OCI-LY7 (cell line): ENCODE measurements around the gene APRT. TPM values are rescaled to one million over a fixed set of nuclear protein-coding genes. Genes with fewer than 3 reads are reported as not detected.

Experiments used
- BruUV-seq: library from RNA; stranded (reverse); fragments of 400-500 nt; replicated peaks from 2 replicates; lab custom pipeline; 2021; lab: Mats Ljungman, UMichigan
- CTCF ChIA-PET: fragments of 300-600 bp; sonication (Branson Sonifier 250); formaldehyde crosslinking; loops from one replicate; lab custom pipeline; 2022; ENCODE audit warnings: antibody characterized with exemption; ENCODE audit not compliant: unreplicated experiment; lab: Charles Lee
- POLR2A ChIA-PET: fragments of 300-600 bp; sonication (Branson Sonifier 250); formaldehyde crosslinking; loops from one replicate; lab custom pipeline; 2022; ENCODE audit warnings: antibody characterized with exemption; lab: Charles Lee
- DNase-seq: peaks from one replicate; pipeline ENCODE4 v3.0.0-alpha.2; 2015; ENCODE audit warnings: low spot score
- H2AFZ ChIP-seq: fragments of 200-600 bp; sonication (generic), shearing (Covaris generic); 2 replicates; pipeline ENCODE4 v1.6.1; 2014; ENCODE audit warnings: mild to moderate bottlenecking, antibody characterized with exemption, low read length, moderate library complexity
- H3K27ac ChIP-seq: fragments of 200-600 bp; sonication (generic); 2 replicates; pipeline ENCODE4 v1.5.1; 2014; ENCODE audit warnings: mixed run types, low read depth, mild to moderate bottlenecking, moderate library complexity, low read length, inconsistent platforms; ENCODE audit not compliant: poor library complexity, severe bottlenecking
- H3K36me3 ChIP-seq: fragments of 200-600 bp; sonication (generic); 2 replicates; pipeline ENCODE4 v1.6.1; 2014; ENCODE audit warnings: mild to moderate bottlenecking, antibody characterized with exemption, low read length, moderate library complexity, mixed read lengths; ENCODE audit not compliant: insufficient read depth
- H3K4me1 ChIP-seq: fragments of 200-600 bp; sonication (generic); 2 replicates; pipeline ENCODE4 v1.5.1; 2014; ENCODE audit warnings: mild to moderate bottlenecking, low read length; ENCODE audit not compliant: insufficient read depth, poor library complexity, severe bottlenecking
- H3K4me2 ChIP-seq: fragments of 200-600 bp; sonication (generic); 2 replicates; pipeline ENCODE4 v1.6.1; 2014; ENCODE audit warnings: mild to moderate bottlenecking, low read length
- H3K4me3 ChIP-seq: fragments of 200-600 bp; sonication (generic); 2 replicates; pipeline ENCODE4 v1.5.1; 2014; ENCODE audit warnings: mild to moderate bottlenecking, low read depth, low read length; ENCODE audit not compliant: poor library complexity, severe bottlenecking
- H3K79me2 ChIP-seq: fragments of 200-600 bp; sonication (generic); 2 replicates; pipeline ENCODE4 v1.6.1; 2016; ENCODE audit warnings: low read depth, mild to moderate bottlenecking, low read length, moderate library complexity, mixed read lengths; ENCODE audit not compliant: insufficient read depth
- H3K9me2 ChIP-seq: fragments of 200-600 bp; sonication (generic); 2 replicates; pipeline ENCODE4 v1.6.1; 2016; ENCODE audit warnings: mild to moderate bottlenecking, low read length, mixed read lengths; ENCODE audit not compliant: insufficient read depth
- H3K9me3 ChIP-seq: fragments of 200-600 bp; sonication (generic); 2 replicates; pipeline ENCODE4 v1.6.1; 2014; ENCODE audit warnings: mild to moderate bottlenecking, mixed run types, low read length, mixed read lengths
- H4K20me1 ChIP-seq: fragments of 200-600 bp; sonication (generic); 2 replicates; pipeline ENCODE4 v1.6.1; 2014; ENCODE audit warnings: mild to moderate bottlenecking, antibody characterized with exemption, low read length, moderate library complexity, mixed read lengths; ENCODE audit not compliant: insufficient read depth
- EZH2phosphoT487 ChIP-seq: fragments of 200-600 bp; sonication (generic); IDR thresholded peaks from 2 replicates; pipeline ENCODE4 v1.6.1; 2018; ENCODE audit warnings: low read depth, borderline replicate concordance, mild to moderate bottlenecking, mixed run types, antibody characterized with exemption, low read length, moderate library complexity, mixed read lengths
- intact Hi-C: fragments of 100-400 bp; cut with micrococcal nuclease; formaldehyde crosslinking; loops from one replicate; pipeline ENCODE4 v1.10.0; 2022; ENCODE audit not compliant: unreplicated experiment
- total RNA-seq, 2 experiments: library from RNA; depleted of rRNA in 1 of 2; stranded (reverse); fragments of >200 nt in 1 of 2; shearing (Covaris generic) in 1 of 2; gene quantifications; 2 replicates each; pipeline ENCODE4 v1.2.3, GENCODE V29; 2014 to 2022
- TF ChIP-seq, protein P1 (sequence below): fragments of 200-600 bp; sonication (generic); conservative IDR thresholded peaks from 2 replicates; pipeline ENCODE4 v1.5.1; 2014; ENCODE audit warnings: mild to moderate bottlenecking, antibody characterized with exemption, low read length, moderate library complexity, mixed read lengths

APRT gene
- total RNA-seq, 2 experiments from 2014 or later, result 151 to 216 TPM

DNA sequence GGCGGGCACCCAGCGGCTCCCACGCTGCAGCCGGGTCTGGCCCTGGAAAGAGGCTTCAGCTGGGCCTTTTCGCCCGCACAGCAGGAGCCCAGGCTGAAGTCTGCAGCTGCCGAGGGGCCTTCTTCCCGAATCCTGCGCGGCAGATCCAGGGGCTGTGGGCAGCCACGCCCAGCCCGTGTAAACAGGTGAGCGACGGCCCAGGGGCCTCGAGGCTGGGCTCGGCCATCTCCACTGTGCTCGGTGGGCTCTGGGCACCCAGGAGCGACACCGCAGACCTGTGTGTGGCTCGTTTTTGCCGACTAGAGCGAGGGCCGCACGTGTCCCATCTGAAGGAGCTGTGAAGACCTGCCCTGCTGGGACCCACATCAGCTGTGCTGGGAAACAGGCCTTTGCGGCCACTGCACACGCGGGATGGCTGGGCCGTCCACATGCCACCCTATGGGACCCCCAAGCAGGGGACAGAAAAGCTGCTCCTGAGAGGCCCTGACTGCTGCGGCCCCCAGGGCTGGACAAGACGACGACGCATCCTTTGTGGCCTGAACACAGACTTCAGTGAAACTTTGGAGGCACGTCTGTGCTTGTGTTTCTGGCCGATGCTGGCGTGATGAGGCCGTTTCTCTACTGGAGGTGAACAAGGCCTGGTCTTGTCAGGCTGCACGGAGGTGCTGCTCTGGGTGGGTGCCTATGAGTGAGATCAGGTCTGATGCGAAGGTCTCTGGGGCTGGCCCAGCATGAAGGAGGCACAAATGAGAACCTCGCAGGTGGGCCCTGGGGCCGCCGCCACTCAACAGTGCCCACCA lies 5.2 kb upstream of the APRT start:
- H3K4me2 ChIP-seq, result no peak overlapping the region
- no peak for TF ChIP-seq EZH2phosphoT487
- TF ChIP-seq, protein P1, sequence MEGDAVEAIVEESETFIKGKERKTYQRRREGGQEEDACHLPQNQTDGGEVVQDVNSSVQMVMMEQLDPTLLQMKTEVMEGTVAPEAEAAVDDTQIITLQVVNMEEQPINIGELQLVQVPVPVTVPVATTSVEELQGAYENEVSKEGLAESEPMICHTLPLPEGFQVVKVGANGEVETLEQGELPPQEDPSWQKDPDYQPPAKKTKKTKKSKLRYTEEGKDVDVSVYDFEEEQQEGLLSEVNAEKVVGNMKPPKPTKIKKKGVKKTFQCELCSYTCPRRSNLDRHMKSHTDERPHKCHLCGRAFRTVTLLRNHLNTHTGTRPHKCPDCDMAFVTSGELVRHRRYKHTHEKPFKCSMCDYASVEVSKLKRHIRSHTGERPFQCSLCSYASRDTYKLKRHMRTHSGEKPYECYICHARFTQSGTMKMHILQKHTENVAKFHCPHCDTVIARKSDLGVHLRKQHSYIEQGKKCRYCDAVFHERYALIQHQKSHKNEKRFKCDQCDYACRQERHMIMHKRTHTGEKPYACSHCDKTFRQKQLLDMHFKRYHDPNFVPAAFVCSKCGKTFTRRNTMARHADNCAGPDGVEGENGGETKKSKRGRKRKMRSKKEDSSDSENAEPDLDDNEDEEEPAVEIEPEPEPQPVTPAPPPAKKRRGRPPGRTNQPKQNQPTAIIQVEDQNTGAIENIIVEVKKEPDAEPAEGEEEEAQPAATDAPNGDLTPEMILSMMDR, result no peak
- H3K9me3 ChIP-seq, result no peaks in the 10 kb centered on the region
- no peaks in the 10 kb centered on the region for H3K9me2 ChIP-seq
- peaks cover 6% of the 10 kb centered on the region for H3K4me1 ChIP-seq
- H4K20me1 ChIP-seq, result no peaks in the 10 kb centered on the region
- ChIA-PET CTCF (no interaction called here), POLR2A (no interaction called here)
- DNase-seq, result no peak
- no peaks in the 10 kb centered on the region for H3K79me2 ChIP-seq
- intact Hi-C loops, result loop anchor here (1.0 to 10.0 kb wide), 4 partner anchors 40 to 399 kb away; partner anchors contain the start of genes ACSF3 and TRAPPC2L
- no peak overlapping the region for H2AFZ ChIP-seq
- no peaks in the 10 kb centered on the region for H3K36me3 ChIP-seq
- no peak overlapping the region for H3K27ac ChIP-seq
- H3K4me3 ChIP-seq, result no peak overlapping the region
- no TSS peak for BruUV-seq

DNA sequence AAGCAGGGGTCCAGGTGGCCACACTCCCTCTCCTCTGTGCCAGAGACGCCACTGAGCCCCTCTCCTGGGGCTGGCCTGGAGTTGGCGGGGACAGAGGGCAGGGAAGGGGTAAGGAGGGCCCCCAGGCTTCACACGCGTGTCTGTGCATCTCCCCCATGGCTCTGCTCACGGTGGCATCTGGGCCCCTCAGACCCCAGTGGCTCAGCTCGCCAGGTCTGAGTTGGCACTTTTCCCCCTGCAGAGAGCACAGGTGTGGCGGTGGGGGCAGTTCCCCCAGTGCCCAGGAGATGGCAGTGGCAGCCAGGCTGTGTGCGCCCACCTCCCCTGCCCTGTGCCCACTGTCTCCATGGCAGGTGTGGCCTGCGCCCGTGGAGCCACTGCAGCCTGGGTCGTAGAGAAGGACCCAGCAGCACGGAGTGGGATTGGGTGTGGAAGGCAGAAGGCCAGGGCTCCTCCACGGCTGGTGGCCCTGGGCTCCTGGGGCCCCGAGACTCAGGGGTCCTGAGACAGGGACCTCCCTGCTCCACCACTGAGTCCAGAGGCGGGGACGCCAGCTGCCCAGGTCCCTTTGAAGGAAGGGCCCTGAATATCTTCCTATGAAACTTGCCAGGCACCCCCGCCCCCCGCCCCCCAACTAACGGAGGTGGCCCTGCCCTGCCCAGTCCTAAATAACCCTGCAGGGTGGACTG lies 4.3 kb upstream of the APRT start:
- ChIA-PET CTCF (interaction anchor here (0.5 kb wide), 1 partner anchor 23 kb away, joined by 8 read pairs; no protein-coding TSS in a partner anchor), POLR2A (no interaction called here)
- Histone ChIP-seq H3K36me3 (no peaks in the 10 kb centered on the region), H4K20me1 (no peaks in the 10 kb centered on the region), H3K4me3 (no peak overlapping the region), H3K9me3 (no peaks in the 10 kb centered on the region), H3K9me2 (no peaks in the 10 kb centered on the region), H3K27ac (no peak overlapping the region), H3K4me2 (no peak overlapping the region), H2AFZ (no peak overlapping the region), H3K4me1 (peaks cover 6% of the 10 kb centered on the region), H3K79me2 (peaks cover 1% of the 10 kb centered on the region; the same call in 1 of the 2 replicates)
- no TSS peak for BruUV-seq
- TF ChIP-seq EZH2phosphoT487, result no peak
- TF ChIP-seq, protein P1, result peak; percentile 85
- intact Hi-C loops, result loop anchor here (1.0 to 10.0 kb wide), 4 partner anchors 41 to 400 kb away; partner anchors contain the start of genes ACSF3 and TRAPPC2L
- peak; percentile 71 for DNase-seq
